GM20000 (cell line): ENCODE measurements around the gene ZNRD2.
A peak's percentile ranks its signal among the peaks of the same experiment; 100 is the strongest.

Source experiments
- DNase-seq: peaks from one replicate; pipeline ENCODE4 v3.0.0; 2012; ENCODE audit warnings: low spot score
- TF ChIP-seq, protein P1 (sequence below): IDR thresholded peaks from 2 replicates; pipeline ENCODE4 v1.5.1; 2012; ENCODE audit warnings: mild to moderate bottlenecking, control low read depth; ENCODE audit errors: extremely low read depth, missing control alignments

The ZNRD2 gene

DNA sequence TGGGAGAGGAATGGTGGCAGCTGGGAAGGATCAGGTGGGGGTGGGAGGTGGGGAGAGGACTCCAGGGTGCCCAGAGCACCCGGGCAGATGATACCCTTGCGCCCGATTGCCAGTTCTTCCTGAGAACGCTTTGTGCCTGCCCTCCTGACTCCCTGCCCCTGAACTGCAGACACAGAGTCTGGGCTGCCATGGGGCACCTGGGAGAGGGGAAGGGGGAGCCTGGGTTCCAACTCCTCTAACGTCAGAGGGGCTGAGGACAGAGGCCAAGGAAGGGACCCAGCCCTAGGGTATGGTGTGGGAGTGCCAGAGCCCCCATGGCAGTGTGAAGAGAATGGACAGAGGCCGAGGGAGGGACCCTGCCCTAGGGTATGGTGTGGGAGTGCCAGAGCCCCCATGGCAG lies 26.2 kb downstream of the ZNRD2 start:
- no peak for DNase-seq
- TF ChIP-seq, protein P1, sequence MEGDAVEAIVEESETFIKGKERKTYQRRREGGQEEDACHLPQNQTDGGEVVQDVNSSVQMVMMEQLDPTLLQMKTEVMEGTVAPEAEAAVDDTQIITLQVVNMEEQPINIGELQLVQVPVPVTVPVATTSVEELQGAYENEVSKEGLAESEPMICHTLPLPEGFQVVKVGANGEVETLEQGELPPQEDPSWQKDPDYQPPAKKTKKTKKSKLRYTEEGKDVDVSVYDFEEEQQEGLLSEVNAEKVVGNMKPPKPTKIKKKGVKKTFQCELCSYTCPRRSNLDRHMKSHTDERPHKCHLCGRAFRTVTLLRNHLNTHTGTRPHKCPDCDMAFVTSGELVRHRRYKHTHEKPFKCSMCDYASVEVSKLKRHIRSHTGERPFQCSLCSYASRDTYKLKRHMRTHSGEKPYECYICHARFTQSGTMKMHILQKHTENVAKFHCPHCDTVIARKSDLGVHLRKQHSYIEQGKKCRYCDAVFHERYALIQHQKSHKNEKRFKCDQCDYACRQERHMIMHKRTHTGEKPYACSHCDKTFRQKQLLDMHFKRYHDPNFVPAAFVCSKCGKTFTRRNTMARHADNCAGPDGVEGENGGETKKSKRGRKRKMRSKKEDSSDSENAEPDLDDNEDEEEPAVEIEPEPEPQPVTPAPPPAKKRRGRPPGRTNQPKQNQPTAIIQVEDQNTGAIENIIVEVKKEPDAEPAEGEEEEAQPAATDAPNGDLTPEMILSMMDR = no peak

DNA sequence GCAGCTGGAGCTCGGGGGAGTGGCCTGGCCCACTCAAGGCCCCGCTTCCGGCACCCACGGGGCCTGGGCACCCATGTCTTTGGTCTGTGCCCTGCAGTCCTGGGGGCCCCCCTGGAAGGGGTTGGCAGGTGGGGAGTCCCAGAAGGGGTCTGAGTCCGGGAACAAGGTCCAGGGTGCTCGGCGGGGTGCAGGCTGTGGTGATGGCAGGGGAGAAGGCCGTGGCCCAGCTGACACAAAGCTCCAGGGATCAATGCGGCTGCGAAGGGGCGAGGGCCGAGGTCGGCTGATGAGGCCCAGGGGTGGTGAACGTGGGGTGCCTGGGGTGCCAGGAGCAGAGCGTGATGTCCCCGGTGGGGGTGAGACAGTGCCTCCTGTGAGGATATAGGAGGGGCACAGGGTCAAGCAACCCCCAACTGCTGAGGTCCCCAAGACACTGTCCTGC lies 28.0 kb downstream of the ZNRD2 start:
- TF ChIP-seq, protein P1 = no peak
- no peak for DNase-seq

DNA sequence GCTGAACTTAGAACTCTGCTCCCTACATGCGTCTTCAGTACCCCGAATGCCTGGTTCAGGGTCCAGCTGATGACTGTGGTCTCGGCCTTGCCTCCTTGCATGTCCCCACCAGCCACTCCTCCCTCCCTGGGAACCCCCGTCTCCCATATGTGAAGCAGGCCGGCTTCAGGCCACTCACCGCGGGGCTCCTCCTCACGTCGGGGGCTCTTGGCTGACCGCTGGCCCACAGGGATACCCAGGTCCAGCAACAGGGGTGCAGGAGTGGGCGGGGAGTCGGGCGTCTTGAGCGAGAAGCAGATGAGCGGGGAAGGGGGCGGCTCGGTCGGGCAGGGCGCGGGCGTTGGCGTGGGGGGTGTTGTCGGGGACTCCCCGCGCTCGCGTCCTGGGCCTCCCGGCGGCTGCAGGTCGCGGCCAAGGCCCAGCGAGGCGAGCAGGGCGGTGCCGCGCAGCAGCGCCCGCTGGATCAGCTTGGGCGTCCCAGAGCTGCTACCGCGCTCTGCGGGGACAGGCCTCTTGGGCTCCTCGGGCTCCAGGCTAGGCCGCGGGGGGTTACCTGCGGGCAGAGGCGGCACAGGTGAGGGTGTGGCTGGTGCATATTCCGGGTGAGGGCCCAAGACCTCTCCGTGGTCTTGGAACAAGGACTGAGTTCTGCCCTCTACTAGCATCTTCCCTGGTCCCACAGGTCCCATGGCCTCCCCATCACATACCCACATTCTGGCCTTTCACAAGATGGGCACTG lies 29.1 kb downstream of the ZNRD2 start:
- DNase-seq = no peak

DNA sequence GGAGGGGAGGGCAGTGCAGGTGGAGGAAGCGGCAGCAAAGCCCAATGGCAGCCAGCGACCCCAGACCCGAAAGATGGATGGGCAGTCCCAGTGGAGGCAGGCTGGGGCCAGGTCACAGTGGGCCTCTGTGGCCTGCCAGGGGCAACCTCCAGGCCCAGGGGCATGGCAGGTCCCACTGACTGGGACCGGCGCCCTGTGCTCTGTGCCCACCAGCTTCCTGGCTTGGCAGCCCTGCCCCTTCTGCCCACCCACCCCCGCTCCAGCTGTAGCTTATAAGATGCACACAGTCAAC lies 29.6 kb downstream of the ZNRD2 start:
- DNase-seq = no peak
- TF ChIP-seq, protein P1 = no peak

More for the DNA sequence above, 29.1 kb downstream of the ZNRD2 start:
- TF ChIP-seq, protein P1 = no peak

DNA sequence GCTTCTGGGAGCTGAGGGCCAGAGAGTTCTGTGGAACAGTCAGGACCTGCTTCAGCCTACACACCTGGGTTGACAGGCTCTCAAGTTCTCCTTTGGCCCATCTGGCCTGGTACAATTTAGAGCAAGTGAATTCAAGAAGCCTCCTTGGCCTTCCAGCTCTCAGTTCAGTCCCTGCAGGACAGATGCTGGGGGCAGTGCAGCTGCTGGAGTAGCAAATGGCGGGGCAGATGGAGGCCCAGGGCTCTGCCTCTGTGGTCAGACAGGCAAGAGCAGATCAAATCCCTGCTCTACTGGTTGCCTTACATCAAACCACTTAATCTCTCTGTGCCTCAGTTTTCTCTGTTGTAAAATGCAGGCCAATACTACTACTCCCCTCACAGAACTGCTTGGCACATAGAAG lies 34.0 kb downstream of the ZNRD2 start:
- TF ChIP-seq, protein P1 = no peak
- no peak for DNase-seq

DNA sequence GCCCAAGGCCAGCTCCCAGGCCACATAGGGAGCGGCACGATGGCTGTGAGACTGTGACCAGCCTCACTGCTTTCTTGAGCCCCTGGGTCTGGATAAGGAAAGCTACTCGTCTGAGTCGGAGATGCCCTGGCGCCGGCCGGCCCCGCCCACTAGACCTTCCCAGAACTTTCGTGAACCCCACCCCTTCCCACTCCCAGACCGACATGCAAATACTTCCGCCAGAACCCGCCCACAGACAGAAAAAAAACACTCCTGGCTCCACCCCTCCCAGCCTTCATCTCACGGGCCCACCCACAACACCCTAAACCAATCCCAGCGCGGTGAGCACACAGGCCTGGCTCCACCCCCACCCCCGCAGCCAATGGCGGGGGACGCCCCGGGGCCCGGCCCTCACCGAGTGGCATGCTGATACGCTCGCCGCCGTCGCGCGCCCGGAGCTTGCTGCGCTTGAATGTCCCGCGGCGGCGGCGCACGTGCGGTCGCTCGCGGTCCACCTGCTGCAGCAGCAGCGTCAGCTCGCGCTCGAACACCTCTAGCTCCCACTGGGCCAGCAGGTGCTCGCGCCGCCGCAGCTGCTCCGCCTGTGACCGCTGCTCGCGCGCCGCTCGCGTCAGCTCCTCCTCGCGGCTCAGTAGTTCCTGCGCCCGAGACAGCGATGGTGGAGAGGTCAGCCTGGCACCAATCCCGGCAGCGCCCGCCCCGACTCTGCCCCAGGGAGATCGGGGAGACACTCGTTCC lies 36.8 kb downstream of the ZNRD2 start:
- TF ChIP-seq, protein P1 = no peak
- DNase-seq = peak; percentile 22

DNA sequence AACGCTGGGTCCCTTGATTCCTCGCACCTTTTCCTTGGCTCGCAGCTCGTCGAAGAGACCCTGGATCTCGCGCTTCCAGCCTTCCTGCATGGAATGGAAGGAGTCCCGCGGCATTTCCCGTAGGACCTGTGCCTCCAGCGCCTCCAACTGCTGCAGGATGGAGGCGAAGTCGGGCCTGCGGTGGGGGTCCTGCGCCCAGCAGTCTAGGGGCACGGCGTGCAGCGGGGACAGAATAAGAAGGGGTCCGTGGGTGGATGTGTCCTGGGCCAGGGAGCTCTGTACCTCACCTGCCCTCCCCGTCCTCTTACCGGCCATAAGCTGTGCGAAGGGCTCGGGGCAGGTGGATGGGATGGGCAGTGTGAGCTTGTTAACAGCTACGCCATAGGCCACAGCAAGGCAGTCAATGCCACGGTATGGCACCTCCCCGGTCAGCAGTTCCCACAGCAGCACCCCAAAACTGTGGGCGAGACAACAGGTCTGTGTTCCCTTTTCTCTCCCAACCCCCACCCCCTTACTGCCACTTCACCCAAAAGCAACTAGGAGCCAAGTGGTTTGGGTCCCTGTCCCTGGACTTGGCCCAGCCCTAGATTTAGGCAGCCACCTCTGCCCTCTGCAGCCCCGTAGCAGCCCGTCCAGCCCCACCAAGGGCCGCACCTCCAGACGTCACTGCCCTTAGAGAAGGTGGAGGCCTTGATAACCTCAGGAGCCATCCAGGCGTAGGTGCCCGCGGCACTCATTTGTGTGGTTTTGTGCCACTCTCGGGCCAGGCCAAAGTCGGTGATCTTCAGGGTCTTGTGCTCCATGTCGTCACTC lies 37.5 kb downstream of the ZNRD2 start:
- TF ChIP-seq, protein P1 = no peak
- peak; percentile 26 for DNase-seq
